CD4-positive, alpha-beta T cell treated with Interleukin-10 for 1 hour (primary cell): ENCODE measurements around the gene PPM1B.
"Not testable (repeated sequence)": the region's sequence is repeated elsewhere in the genome, so short reads cannot be mapped to it uniquely, and the experiment has no call there.

Source experiments
- DNase-seq: peaks from one replicate; pipeline ENCODE4 v3.0.0-alpha.2; 2020

Gene PPM1B

GRCh38 chr2:44203542-44203941 is 34.9 kb downstream of the PPM1B start:
- no peak for DNase-seq

GRCh38 chr2:44205169-44205568 is 36.5 kb downstream of the PPM1B start:
- DNase-seq = no peak

GRCh38 chr2:44207102-44207501 is 38.4 kb downstream of the PPM1B start:
- DNase-seq = no peak

GRCh38 chr2:44207648-44208047 is 39.0 kb downstream of the PPM1B start:
- not testable (repeated sequence) for DNase-seq

- no peak for DNase-seq
These were observed 41.7 kb downstream of the PPM1B start for GRCh38 chr2:44210362-44210761.

GRCh38 chr2:44211183-44211582 is 42.5 kb downstream of the PPM1B start:
- DNase-seq = no peak

- no peak for DNase-seq
These were observed 43.6 kb downstream of the PPM1B start for GRCh38 chr2:44212302-44212701.

GRCh38 chr2:44215827-44216226 is 47.2 kb downstream of the PPM1B start:
- no peak for DNase-seq

GRCh38 chr2:44218771-44219170 is 50.1 kb downstream of the PPM1B start:
- DNase-seq = no peak

- no peak for DNase-seq
These were observed 58.1 kb downstream of the PPM1B start for GRCh38 chr2:44226753-44227152.

GRCh38 chr2:44230378-44230777 is 61.7 kb downstream of the PPM1B start:
- DNase-seq = no peak

- DNase-seq = no peak
These were observed 64.9 kb downstream of the PPM1B start for GRCh38 chr2:44233450-44234128.

GRCh38 chr2:44237221-44237620 is 68.5 kb downstream of the PPM1B start:
- peak; percentile 60 for DNase-seq

- no peak for DNase-seq
These were observed 74.2 kb downstream of the PPM1B start for GRCh38 chr2:44242904-44243303.

- DNase-seq = peak; percentile 74
These were observed 75.6 kb downstream of the PPM1B start for GRCh38 chr2:44244135-44244871.

GRCh38 chr2:44245083-44245861 is 76.6 kb downstream of the PPM1B start:
- DNase-seq = no peak

- no peak for DNase-seq
These were observed 77.8 kb downstream of the PPM1B start for GRCh38 chr2:44246436-44246835.

GRCh38 chr2:44246840-44247369 is 78.2 kb downstream of the PPM1B start:
- DNase-seq = no peak

GRCh38 chr2:44247924-44248323 is 79.2 kb downstream of the PPM1B start:
- DNase-seq = no peak

- not testable (repeated sequence) for DNase-seq
These were observed 80.6 kb downstream of the PPM1B start for GRCh38 chr2:44249269-44249668.

GRCh38 chr2:44250376-44250775 is 81.7 kb downstream of the PPM1B start:
- no peak for DNase-seq

- no peak for DNase-seq
These were observed 85.3 kb downstream of the PPM1B start for GRCh38 chr2:44254023-44254422.

GRCh38 chr2:44255704-44256103 is 87.0 kb downstream of the PPM1B start:
- DNase-seq = not testable (repeated sequence)
